GM21381 (cell line): ENCODE measurements around the gene CORIN.
"Not testable (repeated sequence)": the region's sequence is repeated elsewhere in the genome, so short reads cannot be mapped to it uniquely, and the experiment has no call there.

ENCODE experiments used
- ATAC-seq: cut with Tn5 transposase; IDR thresholded peaks from one replicate; pipeline ENCODE4 v1.9.1; 2021; ENCODE audit warnings: mild to moderate bottlenecking, moderate library complexity; ENCODE audit not compliant: unreplicated experiment

The CORIN gene

GRCh38 chr4:47579235-47579634, 258.6 kb downstream of the CORIN start:
- no peak for ATAC-seq

GRCh38 chr4:47577779-47578553, 259.9 kb downstream of the CORIN start:
- no peak for ATAC-seq

GRCh38 chr4:47572981-47573380, 264.9 kb downstream of the CORIN start:
- ATAC-seq, result no peak

DNA sequence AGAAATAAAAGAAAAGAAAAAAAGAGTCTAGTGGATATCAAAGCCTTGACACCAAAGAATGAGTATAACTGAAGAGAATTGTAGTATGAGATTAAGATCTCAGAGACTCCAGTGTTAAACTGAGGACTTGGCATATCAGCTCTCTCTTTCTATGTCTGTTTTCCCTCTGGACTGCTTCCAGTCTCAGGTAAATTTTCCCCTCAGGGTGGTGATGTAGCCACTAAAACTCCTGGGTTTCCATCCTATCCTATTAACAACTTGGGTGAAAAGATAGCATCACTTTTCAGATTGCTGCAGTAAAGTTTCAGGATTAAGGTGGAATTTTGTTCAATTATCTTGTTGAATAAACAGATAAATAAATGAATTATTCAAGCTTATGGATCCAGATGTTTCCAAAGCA, 267.1 kb downstream of the CORIN start:
- no peak for ATAC-seq

- ATAC-seq, result no peak
These were observed 270.4 kb downstream of the CORIN start for GRCh38 chr4:47567511-47567910.

- no peak for ATAC-seq
These were observed 270.9 kb downstream of the CORIN start for GRCh38 chr4:47566969-47567368.

DNA sequence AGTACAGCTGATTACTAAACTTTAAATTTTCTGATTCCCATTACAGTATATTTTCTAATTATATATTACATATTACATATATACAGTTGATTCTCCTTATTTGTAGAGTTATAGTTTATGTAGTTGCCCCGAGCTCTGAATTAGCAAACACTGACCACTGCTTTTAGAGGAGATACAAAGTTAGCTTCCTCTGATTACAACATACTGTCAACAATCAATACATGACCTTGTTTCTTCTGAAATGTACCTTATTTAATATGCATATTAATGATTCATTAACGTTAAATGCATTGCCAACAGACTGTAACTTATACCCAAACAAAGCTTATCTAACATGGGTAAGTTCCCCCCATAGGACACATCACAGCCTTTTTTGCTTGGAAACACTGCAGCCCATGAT, 271.3 kb downstream of the CORIN start:
- no peak for ATAC-seq

- no peak for ATAC-seq
These were observed 275.6 kb downstream of the CORIN start for GRCh38 chr4:47562297-47562696.

DNA sequence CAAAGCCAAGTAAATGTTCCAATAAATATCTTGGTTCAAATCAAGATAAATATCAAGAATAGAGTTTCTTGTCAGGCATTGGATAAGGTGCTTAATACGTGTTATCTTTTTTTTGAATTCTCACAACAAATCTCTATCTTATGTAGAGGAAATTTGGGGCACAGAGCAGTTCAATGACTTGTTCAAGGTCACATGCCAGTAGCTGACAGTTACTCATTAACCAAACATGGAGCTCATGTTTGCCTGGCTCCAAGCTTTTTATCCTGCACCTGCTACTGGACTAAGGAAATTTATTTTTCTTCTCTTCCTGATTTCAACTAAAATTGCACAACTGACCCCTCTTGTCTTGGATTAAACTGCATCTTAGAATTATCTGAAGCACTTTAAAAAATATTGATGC, 276.5 kb downstream of the CORIN start:
- ATAC-seq, result no peak

- no peak for ATAC-seq
These were observed 277.2 kb downstream of the CORIN start for GRCh38 chr4:47560682-47561081.

GRCh38 chr4:47557255-47557654, 280.6 kb downstream of the CORIN start:
- ATAC-seq, result no peak

GRCh38 chr4:47555920-47556319, 281.9 kb downstream of the CORIN start:
- ATAC-seq, result not testable (repeated sequence)

- ATAC-seq, result no peak
These were observed 284.3 kb downstream of the CORIN start for GRCh38 chr4:47553329-47554125.

GRCh38 chr4:47551682-47552081, 286.2 kb downstream of the CORIN start:
- no peak for ATAC-seq

DNA sequence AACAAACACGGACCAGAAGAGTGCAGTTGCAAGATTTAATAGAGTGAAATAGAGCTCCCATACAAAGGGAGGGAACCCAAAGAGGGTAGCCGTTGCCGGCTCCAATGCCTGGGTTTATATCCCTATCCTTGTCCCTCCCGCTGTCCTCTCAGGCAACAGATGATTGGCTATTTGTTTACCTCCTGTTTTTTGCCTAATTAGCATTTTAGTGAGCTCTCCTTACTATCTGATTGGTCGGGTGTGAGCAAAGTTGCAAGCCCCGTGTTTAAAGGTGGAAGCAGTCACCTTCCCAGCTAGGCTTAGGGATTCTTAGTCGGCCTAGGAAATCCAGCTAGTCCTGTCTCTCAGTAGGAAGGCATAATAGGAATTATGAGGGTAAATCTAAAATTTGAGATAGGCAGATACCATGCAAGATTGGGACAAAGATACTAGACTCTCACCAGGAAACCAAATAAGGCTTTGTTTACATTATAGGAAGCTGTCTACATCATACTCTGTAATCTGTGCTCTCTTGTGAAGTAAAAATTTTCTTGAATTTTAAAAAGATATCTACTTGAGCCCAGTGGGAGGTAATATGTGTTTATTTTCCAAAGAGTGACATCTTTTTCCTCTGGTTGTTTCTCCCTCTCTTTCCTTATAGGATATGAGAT, 286.8 kb downstream of the CORIN start:
- no peak for ATAC-seq

GRCh38 chr4:47550357-47550756, 287.5 kb downstream of the CORIN start:
- ATAC-seq, result not testable (repeated sequence)
